Sigmoid colon (tissue), 7 donors: ENCODE results near the gene ALX1. TPM values are rescaled to one million over a fixed set of nuclear protein-coding genes. Genes with fewer than 3 reads are reported as not detected.

Experiments used
- DNase-seq: peaks from one replicate; pipeline ENCODE4 v3.0.0-alpha.2; 2019
- H3K27ac ChIP-seq, 4 donors: fragments of 200-600 bp; sonication (generic); one replicate each; pipeline ENCODE4 v1.5.1; 2016 to 2019; ENCODE audit warnings: mild to moderate bottlenecking in 1 of 4
- H3K27me3 ChIP-seq, 3 donors: fragments of 200-600 bp; sonication (generic); one replicate each; pipeline ENCODE4 v1.5.1; 2019; ENCODE audit warnings: mild to moderate bottlenecking in 1 of 3
- H3K36me3 ChIP-seq, 4 donors: fragments of 200-600 bp; sonication (generic); one replicate each; pipeline ENCODE4 v1.5.1; 2016 to 2019
- H3K4me1 ChIP-seq, 4 donors: fragments of 200-600 bp; sonication (generic); one replicate each; pipeline ENCODE4 v1.5.1; 2017 to 2019
- H3K4me3 ChIP-seq, 4 donors: fragments of 200-600 bp; sonication (generic); one replicate each; pipeline ENCODE4 v1.5.1; 2017 to 2019; ENCODE audit warnings: mild to moderate bottlenecking in 2 of 4, moderate library complexity in 1 of 4
- H3K9me3 ChIP-seq, 4 donors: fragments of 200-600 bp in 3 of 4; sonication (generic) in 3 of 4; one replicate each; pipeline versions ENCODE4 v1.5.1 to v1.6.1; 2013 to 2019
- CTCF ChIP-seq, 4 experiments: fragments of 450-650 bp in 3 of 4; fragments of 200-600 bp in 1 of 4; IDR thresholded peaks; one replicate each; pipeline ENCODE4 v1.5.1; 2016 to 2019; ENCODE audit warnings: antibody characterized with exemption in 4 of 4, mild to moderate bottlenecking in 3 of 4, moderate library complexity in 2 of 4
- EP300 ChIP-seq, 4 donors: sonication (generic); formaldehyde crosslinking; IDR thresholded peaks; one replicate each; pipeline ENCODE4 v1.6.1; 2017; ENCODE audit warnings: antibody characterized with exemption in 4 of 4
- POLR2A ChIP-seq, 2 donors: fragments of 450-650 bp; IDR thresholded peaks; one replicate each; pipeline ENCODE4 v1.6.1; 2016; ENCODE audit warnings: antibody characterized with exemption in 2 of 2, mild to moderate bottlenecking in 2 of 2, moderate library complexity in 2 of 2
- POLR2AphosphoS5 ChIP-seq, 4 donors: sonication (generic); formaldehyde crosslinking; IDR thresholded peaks; one replicate each; pipeline ENCODE4 v1.6.1; 2017; ENCODE audit warnings: antibody characterized with exemption in 4 of 4
- WGBS, 2 donors: extraction: QIAGEN DNeasy Blood & Tissue Kit; methylation state at CpG; one replicate each; pipeline ENCODE4 v1.1.7; 2013; 5-methylcytosine and 5-hydroxymethylcytosine counted together
- intact Hi-C: fragments of 100-400 bp; cut with DNase I; formaldehyde crosslinking; loops from one replicate; pipeline ENCODE4 v1.15.1; 2023
- polyA plus RNA-seq, 3 donors: library from polyadenylated mRNA; stranded (reverse); fragments of 200-250 nt; gene quantifications; one replicate each; pipeline ENCODE4 v1.2.3, GENCODE V29; 2013
- total RNA-seq, 4 donors: library from RNA; depleted of rRNA; stranded (reverse); fragments of >200 nt; gene quantifications; one replicate each; pipeline ENCODE4 v1.1.0, GENCODE V29; 2016
- donor health status: healthy with polysubstance abuse.
- donor health status: Bipolar disorder and iron deficiency.
- donor health status: healthy.

Gene ALX1
- total and polyA plus RNA-seq, 7 donors = 0.33 TPM; not detected in 6

- TF ChIP-seq POLR2AphosphoS5 (IDR thresholded peaks at IDR 0.05) (no peak), EP300 (IDR thresholded peaks at IDR 0.05) (no peak), CTCF (IDR thresholded peaks at IDR 0.05) (no peak), POLR2A (IDR thresholded peaks at IDR 0.05) (no peak)
- no peaks in the 10 kb centered on the region for H3K4me1 ChIP-seq
- no peaks in the 10 kb centered on the region for H3K27me3 ChIP-seq
- no peaks in the 10 kb centered on the region for H3K9me3 ChIP-seq
- WGBS, 2 donors = 14 to 64% methylated on average over 2 of the region's 2 CpGs
- intact Hi-C loops = no loop called here
- no peaks in the 10 kb centered on the region for H3K36me3 ChIP-seq
- no peak overlapping the region for H3K27ac ChIP-seq
- no peak for DNase-seq
- no peak overlapping the region for H3K4me3 ChIP-seq
These were observed 49.9 kb downstream of the ALX1 start for GRCh38 chr12:85329913-85330312.

- 68 to 69% methylated on average over 1 of the region's 1 CpG for WGBS, 2 donors
- Histone ChIP-seq H3K4me3 (no peak overlapping the region), H3K4me1 (no peaks in the 10 kb centered on the region), H3K36me3 (no peaks in the 10 kb centered on the region), H3K9me3 (no peaks in the 10 kb centered on the region), H3K27me3 (no peaks in the 10 kb centered on the region), H3K27ac (no peak overlapping the region)
- intact Hi-C loops = no loop called here
- no peak for DNase-seq
- TF ChIP-seq POLR2AphosphoS5 (IDR thresholded peaks at IDR 0.05) (no peak), CTCF (IDR thresholded peaks at IDR 0.05) (no peak), POLR2A (IDR thresholded peaks at IDR 0.05) (no peak), EP300 (IDR thresholded peaks at IDR 0.05) (no peak)
These were observed 68.8 kb downstream of the ALX1 start for GRCh38 chr12:85348779-85349178.

GRCh38 chr12:85350356-85350755 is 70.3 kb downstream of the ALX1 start:
- Histone ChIP-seq H3K4me3 (no peak overlapping the region), H3K9me3 (no peaks in the 10 kb centered on the region), H3K27ac (no peak overlapping the region), H3K4me1 (no peaks in the 10 kb centered on the region), H3K36me3 (no peaks in the 10 kb centered on the region), H3K27me3 (no peaks in the 10 kb centered on the region)
- DNase-seq = no peak
- intact Hi-C loops = no loop called here
- TF ChIP-seq EP300 (IDR thresholded peaks at IDR 0.05) = no peak
- no peak for TF ChIP-seq POLR2A (IDR thresholded peaks at IDR 0.05)
- TF ChIP-seq POLR2AphosphoS5 (IDR thresholded peaks at IDR 0.05) = no peak
- TF ChIP-seq CTCF (IDR thresholded peaks at IDR 0.05) = no peak

Other genes starting within 250 kb of the ALX1 start
- under 1 TPM in 1 of 4 donors, not detected in 3; 0.81 TPM for gene TSPAN19, start 243.9 kb upstream of the ALX1 start, total RNA-seq
- gene TSPAN19, start 243.9 kb upstream of the ALX1 start, polyA plus RNA-seq = not detected
- under 1 TPM in 3 of 4 donors, not detected in 1; under 0.01 to 0.41 (median 0.33) TPM for gene LRRIQ1, start 243.9 kb upstream of the ALX1 start, total RNA-seq
- under 1 TPM in 1 of 3 donors, not detected in 2; 0.04 TPM for gene LRRIQ1, start 243.9 kb upstream of the ALX1 start, polyA plus RNA-seq